Muscle layer of colon (tissue), 2 donors: ENCODE results near the gene MOV10L1.
"Not testable (repeated sequence)": the region's sequence is repeated elsewhere in the genome, so short reads cannot be mapped to it uniquely, and the experiment has no call there.

Experiments
- H3K27ac ChIP-seq: one replicate; pipeline ENCODE4 v1.7.0; 2013; ENCODE audit warnings: low read depth, mild to moderate bottlenecking, low read length, moderate library complexity
- H3K27me3 ChIP-seq, 2 donors: one replicate each; pipeline ENCODE4 v1.7.0; 2013; ENCODE audit warnings: low read length in 2 of 2, mild to moderate bottlenecking in 2 of 2; ENCODE audit not compliant: insufficient read depth in 2 of 2, control insufficient read depth in 1 of 2
- H3K36me3 ChIP-seq: one replicate; pipeline ENCODE4 v1.7.0; 2013; ENCODE audit warnings: mild to moderate bottlenecking, low read length; ENCODE audit not compliant: insufficient read depth
- H3K4me1 ChIP-seq: one replicate; pipeline ENCODE4 v1.7.0; 2013; ENCODE audit warnings: mild to moderate bottlenecking, low read length; ENCODE audit not compliant: insufficient read depth
- H3K4me3 ChIP-seq, 2 donors: one replicate each; pipeline ENCODE4 v1.7.0; 2013; ENCODE audit warnings: low read length in 2 of 2, low read depth in 1 of 2, mild to moderate bottlenecking in 1 of 2, moderate library complexity in 1 of 2
- H3K9ac ChIP-seq: one replicate; pipeline ENCODE4 v1.7.0; 2013; ENCODE audit warnings: low read length
- H3K9me3 ChIP-seq: one replicate; pipeline ENCODE4 v1.7.0; 2013; ENCODE audit warnings: mild to moderate bottlenecking, low read length
- donor health status: abdominal sarcoma.
- donor health status: Adenocarcinoma of cecum.

Gene MOV10L1

GRCh38 chr22:50204571-50204970 is 114.8 kb downstream of the MOV10L1 start:
- Histone ChIP-seq H3K9ac (no peak overlapping the region), H3K27ac (no peak overlapping the region), H3K4me1 (peaks cover 15% of the 10 kb centered on the region)

GRCh38 chr22:50204998-50205397 is 115.2 kb downstream of the MOV10L1 start:
- peaks cover 30% of the 10 kb centered on the region for H3K36me3 ChIP-seq
- H3K4me3 ChIP-seq, result not testable (repeated sequence)

More at GRCh38 chr22:50204571-50204970, 114.8 kb downstream of the MOV10L1 start:
- H3K4me3 ChIP-seq, result no peak overlapping the region
- no peaks in the 10 kb centered on the region for H3K27me3 ChIP-seq
- peaks cover 30% of the 10 kb centered on the region for H3K36me3 ChIP-seq
- H3K9me3 ChIP-seq, result no peaks in the 10 kb centered on the region

GRCh38 chr22:50205781-50206569 is 116.2 kb downstream of the MOV10L1 start:
- H3K27me3 ChIP-seq, result no peaks in the 10 kb centered on the region
- peaks cover 10% of the 10 kb centered on the region for H3K4me1 ChIP-seq
- no peaks in the 10 kb centered on the region for H3K9me3 ChIP-seq
- H3K9ac ChIP-seq, result no peak overlapping the region
- no peak overlapping the region for H3K4me3 ChIP-seq
- no peak overlapping the region for H3K27ac ChIP-seq
- H3K36me3 ChIP-seq, result peaks cover 40% of the 10 kb centered on the region

More at GRCh38 chr22:50204998-50205397, 115.2 kb downstream of the MOV10L1 start:
- H3K9ac ChIP-seq, H3K27ac ChIP-seq, H3K27me3 ChIP-seq, H3K9me3 ChIP-seq: not testable (repeated sequence)
- peaks cover 11% of the 10 kb centered on the region for H3K4me1 ChIP-seq

- Histone ChIP-seq H3K9me3 (no peaks in the 10 kb centered on the region), H3K36me3 (peaks cover 44% of the 10 kb centered on the region), H3K27me3 (no peaks in the 10 kb centered on the region), H3K4me3 (no peak overlapping the region), H3K4me1 (peaks cover 10% of the 10 kb centered on the region), H3K27ac (no peak overlapping the region), H3K9ac (no peak overlapping the region)
These were observed 116.8 kb downstream of the MOV10L1 start for GRCh38 chr22:50206599-50206998.

GRCh38 chr22:50207383-50208140 is 117.8 kb downstream of the MOV10L1 start:
- Histone ChIP-seq H3K9ac (no peak overlapping the region), H3K4me3 (no peak overlapping the region), H3K27me3 (no peaks in the 10 kb centered on the region), H3K9me3 (no peaks in the 10 kb centered on the region), H3K27ac (no peak overlapping the region), H3K36me3 (peaks cover 51% of the 10 kb centered on the region), H3K4me1 (peaks cover under 1% of the 10 kb centered on the region)

GRCh38 chr22:50208430-50208938 is 118.7 kb downstream of the MOV10L1 start:
- Histone ChIP-seq H3K4me1 (no peaks in the 10 kb centered on the region), H3K9ac (no peak overlapping the region), H3K9me3 (no peaks in the 10 kb centered on the region), H3K27me3 (no peaks in the 10 kb centered on the region), H3K36me3 (peaks cover 54% of the 10 kb centered on the region), H3K4me3 (no peak overlapping the region), H3K27ac (no peak overlapping the region)

GRCh38 chr22:50208939-50209892 is 119.4 kb downstream of the MOV10L1 start:
- Histone ChIP-seq H3K4me3 (no peak overlapping the region), H3K9ac (no peak overlapping the region), H3K27me3 (no peaks in the 10 kb centered on the region), H3K9me3 (no peaks in the 10 kb centered on the region), H3K27ac (no peak overlapping the region), H3K4me1 (no peaks in the 10 kb centered on the region), H3K36me3 (peaks cover 50% of the 10 kb centered on the region)

- Histone ChIP-seq H3K4me3 (no peak overlapping the region), H3K27ac (no peak overlapping the region), H3K9me3 (no peaks in the 10 kb centered on the region), H3K9ac (no peak overlapping the region), H3K4me1 (no peaks in the 10 kb centered on the region), H3K36me3 (peaks cover 53% of the 10 kb centered on the region), H3K27me3 (no peaks in the 10 kb centered on the region)
These were observed 120.1 kb downstream of the MOV10L1 start for GRCh38 chr22:50209893-50210292.

- Histone ChIP-seq H3K27ac (no peak overlapping the region), H3K27me3 (no peaks in the 10 kb centered on the region), H3K9ac (no peak overlapping the region), H3K4me3 (no peak overlapping the region), H3K36me3 (peaks cover 54% of the 10 kb centered on the region), H3K9me3 (no peaks in the 10 kb centered on the region), H3K4me1 (no peaks in the 10 kb centered on the region)
These were observed 120.8 kb downstream of the MOV10L1 start for GRCh38 chr22:50210378-50211139.

GRCh38 chr22:50211147-50211546 is 121.3 kb downstream of the MOV10L1 start:
- Histone ChIP-seq H3K4me1 (no peaks in the 10 kb centered on the region), H3K27me3 (no peaks in the 10 kb centered on the region), H3K27ac (no peak overlapping the region), H3K9ac (no peak overlapping the region), H3K9me3 (no peaks in the 10 kb centered on the region), H3K36me3 (peaks cover 56% of the 10 kb centered on the region), H3K4me3 (no peak overlapping the region)
